HEK293 (cell line): ENCODE results near the gene PNPLA2.
A peak's percentile ranks its signal among the peaks of the same experiment; 100 is the strongest.

Experiments used
- CTCF ChIA-PET: fragments of 350-600 bp; formaldehyde crosslinking; extraction: SDS; loops from one replicate; lab custom pipeline; 2021; ENCODE audit warnings: antibody characterized with exemption; lab: Yijun Ruan, JAX
- POLR2A ChIA-PET: fragments of 300-600 bp; formaldehyde crosslinking; extraction: SDS; loops from one replicate; lab custom pipeline; 2020; ENCODE audit warnings: antibody characterized with exemption, inconsistent platforms; lab: Yijun Ruan, JAX
- H3K27ac ChIP-seq: fragments of 200-500 bp; sonication (Bioruptor generic); 2 replicates; pipeline ENCODE4 v1.5.1; 2014; ENCODE audit warnings: low read depth, low read length, control low read depth, inconsistent platforms; ENCODE audit errors: extremely low read depth
- H3K36me3 ChIP-seq, 2 experiments: fragments of 200-500 bp in 1 of 2; sonication (Bioruptor generic) in 1 of 2; 1 replicate in 1 of 2; 2 replicates in 1 of 2; pipeline ENCODE4 v1.5.1; 2014 to 2017; ENCODE audit warnings: inconsistent platforms in 2 of 2, low read length in 2 of 2; ENCODE audit not compliant: control insufficient read depth in 2 of 2, insufficient read depth in 1 of 2
- H3K4me1 ChIP-seq: fragments of 200-500 bp; sonication (Bioruptor generic); 2 replicates; pipeline ENCODE4 v1.5.1; 2014; ENCODE audit warnings: mild to moderate bottlenecking, low read length, inconsistent platforms; ENCODE audit not compliant: control insufficient read depth, insufficient read depth
- H3K4me3 ChIP-seq: 2 replicates; pipeline ENCODE4 v1.5.1; 2011; ENCODE audit warnings: low read depth, mild to moderate bottlenecking, control low read depth, low read length, moderate library complexity
- H3K9me3 ChIP-seq: fragments of 200-500 bp; sonication (Bioruptor generic); 2 replicates; pipeline ENCODE4 v1.5.1; 2014; ENCODE audit warnings: low read depth, low read length, inconsistent platforms; ENCODE audit not compliant: control insufficient read depth, insufficient read depth
- GLIS1 ChIP-seq: fragments of 450-650 bp; formaldehyde crosslinking; IDR thresholded peaks from 2 replicates; pipeline ENCODE4 v1.5.1; 2016; ENCODE audit warnings: missing biosample characterization, missing genetic modification characterization
- KLF1 ChIP-seq: fragments of 450-650 bp; formaldehyde crosslinking; IDR thresholded peaks from 2 replicates; pipeline ENCODE4 v1.5.1; 2016; ENCODE audit warnings: missing biosample characterization, missing genetic modification characterization
- KLF9 ChIP-seq: fragments of 450-650 bp; formaldehyde crosslinking; IDR thresholded peaks from 2 replicates; pipeline ENCODE4 v1.5.1; 2016; ENCODE audit warnings: missing biosample characterization, missing genetic modification characterization, low read depth
- PRDM1 ChIP-seq: fragments of 450-650 bp; formaldehyde crosslinking; IDR thresholded peaks from 2 replicates; pipeline ENCODE4; 2016; ENCODE audit warnings: missing biosample characterization, missing genetic modification characterization
- SP2 ChIP-seq: fragments of 450-650 bp; formaldehyde crosslinking; IDR thresholded peaks from 2 replicates; pipeline ENCODE4 v1.5.1; 2016; ENCODE audit warnings: missing biosample characterization, missing genetic modification characterization
- WT1 ChIP-seq: fragments of 450-650 bp; formaldehyde crosslinking; IDR thresholded peaks from 2 replicates; pipeline ENCODE4 v1.5.1; 2016; ENCODE audit warnings: missing biosample characterization, missing genetic modification characterization
- ZBTB48 ChIP-seq: fragments of 450-650 bp; formaldehyde crosslinking; IDR thresholded peaks from 2 replicates; pipeline ENCODE4 v1.5.1; 2016; ENCODE audit warnings: missing biosample characterization, missing genetic modification characterization
- ZFHX2 ChIP-seq: fragments of 450-650 bp; formaldehyde crosslinking; conservative IDR thresholded peaks from 2 replicates; pipeline ENCODE4 v1.5.1; 2016; ENCODE audit warnings: missing biosample characterization, missing genetic modification characterization
- ZNF274 ChIP-seq, 2 experiments: fragments of 200-500 bp in 1 of 2; fragments of 450-650 bp in 1 of 2; sonication (Bioruptor generic) in 1 of 2; formaldehyde crosslinking in 1 of 2; IDR thresholded peaks; 2 replicates each; pipeline versions ENCODE4 v1.5.1 to v1.6.1; 2014 to 2016; ENCODE audit warnings: borderline replicate concordance in 1 of 2, inconsistent platforms in 1 of 2, low read length in 1 of 2, missing biosample characterization in 1 of 2, missing genetic modification characterization in 1 of 2
- ZNF335 ChIP-seq: fragments of 450-650 bp; formaldehyde crosslinking; conservative IDR thresholded peaks from 2 replicates; pipeline ENCODE4 v1.5.1; 2016; ENCODE audit warnings: missing biosample characterization, missing genetic modification characterization
- ZNF366 ChIP-seq: fragments of 450-650 bp; formaldehyde crosslinking; conservative IDR thresholded peaks from 2 replicates; pipeline ENCODE4 v1.5.1; 2016; ENCODE audit warnings: missing biosample characterization, missing genetic modification characterization
- ZNF394 ChIP-seq: fragments of 450-650 bp; formaldehyde crosslinking; IDR thresholded peaks from 2 replicates; pipeline ENCODE4 v1.5.1; 2016; ENCODE audit warnings: missing biosample characterization, missing genetic modification characterization, mild to moderate bottlenecking, moderate library complexity, borderline replicate concordance
- ZNF48 ChIP-seq: fragments of 450-650 bp; formaldehyde crosslinking; IDR thresholded peaks from 2 replicates; pipeline ENCODE4 v1.5.1; 2016; ENCODE audit warnings: missing biosample characterization, missing genetic modification characterization
- ZNF560 ChIP-seq: fragments of 450-650 bp; formaldehyde crosslinking; IDR thresholded peaks from 2 replicates; pipeline ENCODE4 v1.5.1; 2017; ENCODE audit warnings: missing biosample characterization, missing genetic modification characterization, borderline replicate concordance
- ZNF600 ChIP-seq: fragments of 450-650 bp; formaldehyde crosslinking; IDR thresholded peaks from 2 replicates; pipeline ENCODE4 v1.5.1; 2016; ENCODE audit warnings: missing biosample characterization, missing genetic modification characterization
- ZNF777 ChIP-seq: fragments of 450-650 bp; formaldehyde crosslinking; IDR thresholded peaks from 2 replicates; pipeline ENCODE4 v1.5.1; 2017; ENCODE audit warnings: missing biosample characterization, missing genetic modification characterization, borderline replicate concordance
- TF ChIP-seq, protein P1 (sequence below): fragments of 450-650 bp; formaldehyde crosslinking; IDR thresholded peaks from 2 replicates; pipeline ENCODE4 v1.5.1; 2017; ENCODE audit warnings: missing biosample characterization, missing genetic modification characterization
- TF ChIP-seq, protein P2 (sequence below): fragments of 450-650 bp; formaldehyde crosslinking; IDR thresholded peaks from 2 replicates; pipeline ENCODE4 v1.5.1; 2016; ENCODE audit warnings: missing biosample characterization, missing genetic modification characterization
- TF ChIP-seq, protein P3 (sequence below): fragments of 450-650 bp; formaldehyde crosslinking; conservative IDR thresholded peaks from 2 replicates; pipeline ENCODE4 v1.5.1; 2016; ENCODE audit warnings: low read depth, missing biosample characterization, missing genetic modification characterization
- TF ChIP-seq, protein P4 (sequence below): fragments of 450-650 bp; formaldehyde crosslinking; optimal IDR thresholded peaks from 2 replicates; pipeline ENCODE3; 2016; ENCODE audit warnings: missing biosample characterization, mild to moderate bottlenecking, missing genetic modification characterization
- TF ChIP-seq, protein P5 (sequence below): sonication (generic); formaldehyde crosslinking; IDR thresholded peaks from 2 replicates; pipeline ENCODE4 v1.8.1; 2022; ENCODE audit warnings: mild to moderate bottlenecking, moderate library complexity, missing genetic modification reagents
- TF ChIP-seq, protein P6 (sequence below): fragments of 450-650 bp; formaldehyde crosslinking; IDR thresholded peaks from 2 replicates; pipeline ENCODE4 v1.5.1; 2016; ENCODE audit warnings: missing biosample characterization, missing genetic modification characterization

The PNPLA2 gene

DNA sequence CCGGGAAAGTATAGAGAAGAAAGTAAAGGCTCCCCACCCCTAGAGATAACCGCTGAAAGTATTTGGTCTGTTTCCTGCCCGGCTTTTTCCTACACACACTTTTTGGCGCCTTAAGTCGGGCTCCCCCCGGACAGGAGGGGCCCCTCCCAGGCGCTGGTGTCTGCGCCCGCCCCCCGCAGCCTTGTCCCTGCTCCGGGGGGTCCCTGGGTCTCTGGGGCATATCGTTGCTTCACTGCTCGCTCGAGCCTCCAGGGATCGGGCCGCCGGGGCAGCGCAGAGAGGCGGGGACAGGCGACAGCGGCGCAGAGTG is 8.1 kb downstream of the PNPLA2 start (continued):
- 0 out of 2 replicates have a peak, but pooled peaks have one; percentile 35 for TF ChIP-seq PRDM1 (tag by site-specific recombination)
- TF ChIP-seq ZNF777 (tag by site-specific recombination) = no peak
- TF ChIP-seq ZNF560 (tag by site-specific recombination) = no peak
- TF ChIP-seq KLF1 = no peak
- no peak for TF ChIP-seq ZNF48 (tag by site-specific recombination)

DNA sequence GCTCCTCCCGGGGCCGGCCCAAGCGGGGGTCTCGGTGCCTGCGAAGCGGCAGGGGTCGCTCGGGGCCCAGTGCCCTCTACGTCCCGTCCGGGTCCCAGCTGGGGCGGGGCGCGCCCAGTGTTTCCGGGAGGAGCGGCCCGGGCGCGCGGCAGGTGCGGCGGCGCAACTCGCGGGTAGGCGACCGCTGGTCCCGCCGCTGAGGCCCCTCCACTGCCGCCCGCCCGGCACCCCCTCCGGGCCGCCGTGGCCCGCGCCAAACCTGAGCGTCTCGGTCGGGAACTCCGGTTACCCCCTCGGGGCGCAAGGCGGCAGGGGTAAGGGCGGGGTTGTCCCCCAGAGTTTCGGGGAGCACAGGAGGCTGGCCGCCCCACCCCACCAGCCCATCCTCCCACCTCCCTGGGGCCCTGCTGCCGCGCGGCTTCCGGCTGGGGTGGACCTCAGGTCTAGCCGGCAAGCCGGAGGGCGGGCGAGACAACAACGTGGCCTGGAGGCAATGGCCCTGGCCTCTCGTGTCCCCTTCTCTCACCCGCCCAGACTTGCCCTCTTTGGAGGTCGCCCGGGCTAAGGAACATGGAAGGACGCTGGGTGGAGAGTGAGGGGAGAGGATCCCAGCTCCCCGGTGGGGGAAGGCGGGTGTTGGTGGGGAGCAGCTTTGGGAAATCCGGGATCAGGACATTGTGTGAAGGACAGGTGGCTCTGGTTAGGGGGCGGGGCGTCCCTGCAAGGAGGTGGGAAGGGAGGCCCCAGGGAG is 8.6 kb downstream of the PNPLA2 start:
- Histone ChIP-seq H3K36me3 (peaks cover 0 to 33% of the 10 kb centered on the region in 2 experiments; a peak in 2 of 3 replicates), H3K4me1 (no peaks in the 10 kb centered on the region), H3K9me3 (no peaks in the 10 kb centered on the region), H3K4me3 (peak overlapping the region; percentile 28), H3K27ac (no peak overlapping the region)
- POLR2A ChIA-PET = interaction anchor here (1.0 to 15.0 kb wide), 4 partner anchors 9 to 37 kb away, joined by 3 to 202 read pairs (median 38); partner anchors contain the start of genes CEND1, PNPLA2, POLR2L and TSPAN4
- CTCF ChIA-PET = interaction anchor here (0.7 to 1.0 kb wide), 3 partner anchors 10 to 461 kb away, joined by 3 to 4 read pairs (median 3); no protein-coding TSS in a partner anchor
- TF ChIP-seq KLF9 (tag by site-specific recombination) (0 out of 2 replicates have a peak, but pooled peaks have one; percentile 58), ZNF335 (peak; percentile 86), GLIS1 (peak; percentile 20; the same call in 1 of the 2 replicates), ZBTB48 (tag by site-specific recombination) (peak; percentile 70; the same call in 1 of the 2 replicates), WT1 (tag by site-specific recombination) (0 out of 2 replicates have a peak, but pooled peaks have one; percentile 14), ZNF600 (peak; percentile 87), ZNF366 (tag by site-specific recombination) (0 out of 2 replicates have a peak, but pooled peaks have one; percentile 37), ZFHX2 (tag by site-specific recombination) (peak; percentile 26; the same call in 1 of the 2 replicates), ZNF560 (tag by site-specific recombination) (no peak), ZNF274 (IDR thresholded peaks at IDR 0.05; ENCODE audit: low read length) (no peak), ZNF274 (tag by site-specific recombination; IDR thresholded peaks at IDR 0.05; ENCODE audit: borderline replicate concordance) (no peak), SP2 (tag by site-specific recombination) (peak; percentile 78), ZNF394 (tag by site-specific recombination) (peak; percentile 29; the same call in 1 of the 2 replicates)
- TF ChIP-seq, protein P1, sequence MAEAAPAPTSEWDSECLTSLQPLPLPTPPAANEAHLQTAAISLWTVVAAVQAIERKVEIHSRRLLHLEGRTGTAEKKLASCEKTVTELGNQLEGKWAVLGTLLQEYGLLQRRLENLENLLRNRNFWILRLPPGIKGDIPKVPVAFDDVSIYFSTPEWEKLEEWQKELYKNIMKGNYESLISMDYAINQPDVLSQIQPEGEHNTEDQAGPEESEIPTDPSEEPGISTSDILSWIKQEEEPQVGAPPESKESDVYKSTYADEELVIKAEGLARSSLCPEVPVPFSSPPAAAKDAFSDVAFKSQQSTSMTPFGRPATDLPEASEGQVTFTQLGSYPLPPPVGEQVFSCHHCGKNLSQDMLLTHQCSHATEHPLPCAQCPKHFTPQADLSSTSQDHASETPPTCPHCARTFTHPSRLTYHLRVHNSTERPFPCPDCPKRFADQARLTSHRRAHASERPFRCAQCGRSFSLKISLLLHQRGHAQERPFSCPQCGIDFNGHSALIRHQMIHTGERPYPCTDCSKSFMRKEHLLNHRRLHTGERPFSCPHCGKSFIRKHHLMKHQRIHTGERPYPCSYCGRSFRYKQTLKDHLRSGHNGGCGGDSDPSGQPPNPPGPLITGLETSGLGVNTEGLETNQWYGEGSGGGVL (tag by site-specific recombination) = peak; percentile 93
- TF ChIP-seq, protein P2, sequence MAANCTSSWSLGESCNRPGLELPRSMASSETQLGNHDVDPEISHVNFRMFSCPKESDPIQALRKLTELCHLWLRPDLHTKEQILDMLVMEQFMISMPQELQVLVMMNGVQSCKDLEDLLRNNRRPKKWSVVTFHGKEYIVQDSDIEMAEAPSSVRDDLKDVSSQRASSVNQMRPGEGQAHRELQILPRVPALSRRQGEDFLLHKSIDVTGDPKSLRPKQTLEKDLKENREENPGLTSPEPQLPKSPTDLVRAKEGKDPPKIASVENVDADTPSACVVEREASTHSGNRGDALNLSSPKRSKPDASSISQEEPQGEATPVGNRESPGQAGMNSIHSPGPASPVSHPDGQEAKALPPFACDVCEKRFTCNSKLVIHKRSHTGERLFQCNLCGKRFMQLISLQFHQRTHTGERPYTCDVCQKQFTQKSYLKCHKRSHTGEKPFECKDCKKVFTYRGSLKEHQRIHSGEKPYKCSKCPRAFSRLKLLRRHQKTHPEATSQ (tag by site-specific recombination) = no peak
- TF ChIP-seq, protein P3, sequence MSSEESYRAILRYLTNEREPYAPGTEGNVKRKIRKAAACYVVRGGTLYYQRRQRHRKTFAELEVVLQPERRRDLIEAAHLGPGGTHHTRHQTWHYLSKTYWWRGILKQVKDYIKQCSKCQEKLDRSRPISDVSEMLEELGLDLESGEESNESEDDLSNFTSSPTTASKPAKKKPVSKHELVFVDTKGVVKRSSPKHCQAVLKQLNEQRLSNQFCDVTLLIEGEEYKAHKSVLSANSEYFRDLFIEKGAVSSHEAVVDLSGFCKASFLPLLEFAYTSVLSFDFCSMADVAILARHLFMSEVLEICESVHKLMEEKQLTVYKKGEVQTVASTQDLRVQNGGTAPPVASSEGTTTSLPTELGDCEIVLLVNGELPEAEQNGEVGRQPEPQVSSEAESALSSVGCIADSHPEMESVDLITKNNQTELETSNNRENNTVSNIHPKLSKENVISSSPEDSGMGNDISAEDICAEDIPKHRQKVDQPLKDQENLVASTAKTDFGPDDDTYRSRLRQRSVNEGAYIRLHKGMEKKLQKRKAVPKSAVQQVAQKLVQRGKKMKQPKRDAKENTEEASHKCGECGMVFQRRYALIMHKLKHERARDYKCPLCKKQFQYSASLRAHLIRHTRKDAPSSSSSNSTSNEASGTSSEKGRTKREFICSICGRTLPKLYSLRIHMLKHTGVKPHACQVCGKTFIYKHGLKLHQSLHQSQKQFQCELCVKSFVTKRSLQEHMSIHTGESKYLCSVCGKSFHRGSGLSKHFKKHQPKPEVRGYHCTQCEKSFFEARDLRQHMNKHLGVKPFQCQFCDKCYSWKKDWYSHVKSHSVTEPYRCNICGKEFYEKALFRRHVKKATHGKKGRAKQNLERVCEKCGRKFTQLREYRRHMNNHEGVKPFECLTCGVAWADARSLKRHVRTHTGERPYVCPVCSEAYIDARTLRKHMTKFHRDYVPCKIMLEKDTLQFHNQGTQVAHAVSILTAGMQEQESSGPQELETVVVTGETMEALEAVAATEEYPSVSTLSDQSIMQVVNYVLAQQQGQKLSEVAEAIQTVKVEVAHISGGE = no peak
- TF ChIP-seq, protein P4, sequence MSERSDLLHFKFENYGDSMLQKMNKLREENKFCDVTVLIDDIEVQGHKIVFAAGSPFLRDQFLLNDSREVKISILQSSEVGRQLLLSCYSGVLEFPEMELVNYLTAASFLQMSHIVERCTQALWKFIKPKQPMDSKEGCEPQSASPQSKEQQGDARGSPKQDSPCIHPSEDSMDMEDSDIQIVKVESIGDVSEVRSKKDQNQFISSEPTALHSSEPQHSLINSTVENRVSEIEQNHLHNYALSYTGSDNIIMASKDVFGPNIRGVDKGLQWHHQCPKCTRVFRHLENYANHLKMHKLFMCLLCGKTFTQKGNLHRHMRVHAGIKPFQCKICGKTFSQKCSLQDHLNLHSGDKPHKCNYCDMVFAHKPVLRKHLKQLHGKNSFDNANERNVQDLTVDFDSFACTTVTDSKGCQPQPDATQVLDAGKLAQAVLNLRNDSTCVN (tag by site-specific recombination) = peak; percentile 51
- TF ChIP-seq, protein P5, sequence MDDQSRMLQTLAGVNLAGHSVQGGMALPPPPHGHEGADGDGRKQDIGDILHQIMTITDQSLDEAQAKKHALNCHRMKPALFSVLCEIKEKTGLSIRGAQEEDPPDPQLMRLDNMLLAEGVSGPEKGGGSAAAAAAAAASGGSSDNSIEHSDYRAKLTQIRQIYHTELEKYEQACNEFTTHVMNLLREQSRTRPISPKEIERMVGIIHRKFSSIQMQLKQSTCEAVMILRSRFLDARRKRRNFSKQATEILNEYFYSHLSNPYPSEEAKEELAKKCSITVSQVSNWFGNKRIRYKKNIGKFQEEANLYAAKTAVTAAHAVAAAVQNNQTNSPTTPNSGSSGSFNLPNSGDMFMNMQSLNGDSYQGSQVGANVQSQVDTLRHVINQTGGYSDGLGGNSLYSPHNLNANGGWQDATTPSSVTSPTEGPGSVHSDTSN (CRISPR knock-in tag) = 0 out of 2 replicates have a peak, but pooled peaks have one; percentile 59
- TF ChIP-seq, protein P6, sequence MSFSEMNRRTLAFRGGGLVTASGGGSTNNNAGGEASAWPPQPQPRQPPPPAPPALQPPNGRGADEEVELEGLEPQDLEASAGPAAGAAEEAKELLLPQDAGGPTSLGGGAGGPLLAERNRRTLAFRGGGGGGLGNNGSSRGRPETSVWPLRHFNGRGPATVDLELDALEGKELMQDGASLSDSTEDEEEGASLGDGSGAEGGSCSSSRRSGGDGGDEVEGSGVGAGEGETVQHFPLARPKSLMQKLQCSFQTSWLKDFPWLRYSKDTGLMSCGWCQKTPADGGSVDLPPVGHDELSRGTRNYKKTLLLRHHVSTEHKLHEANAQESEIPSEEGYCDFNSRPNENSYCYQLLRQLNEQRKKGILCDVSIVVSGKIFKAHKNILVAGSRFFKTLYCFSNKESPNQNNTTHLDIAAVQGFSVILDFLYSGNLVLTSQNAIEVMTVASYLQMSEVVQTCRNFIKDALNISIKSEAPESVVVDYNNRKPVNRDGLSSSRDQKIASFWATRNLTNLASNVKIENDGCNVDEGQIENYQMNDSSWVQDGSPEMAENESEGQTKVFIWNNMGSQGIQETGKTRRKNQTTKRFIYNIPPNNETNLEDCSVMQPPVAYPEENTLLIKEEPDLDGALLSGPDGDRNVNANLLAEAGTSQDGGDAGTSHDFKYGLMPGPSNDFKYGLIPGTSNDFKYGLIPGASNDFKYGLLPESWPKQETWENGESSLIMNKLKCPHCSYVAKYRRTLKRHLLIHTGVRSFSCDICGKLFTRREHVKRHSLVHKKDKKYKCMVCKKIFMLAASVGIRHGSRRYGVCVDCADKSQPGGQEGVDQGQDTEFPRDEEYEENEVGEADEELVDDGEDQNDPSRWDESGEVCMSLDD = peak; percentile 64; the same call in 1 of the 2 replicates
